ENCODE data around the gene NRG2. TPM values are rescaled to one million over a fixed set of nuclear protein-coding genes. Genes with fewer than 3 reads are reported as not detected.
A peak's percentile ranks its signal among the peaks of the same experiment; 100 is the strongest.

Gene NRG2
- total and polyA plus RNA-seq, 8 donors = 0.68 to 10.6 (median 7.5) TPM

- H3K9me3 ChIP-seq = no peaks in the 10 kb centered on the region
- DNase-seq (peak in 2 of 4 donors; percentile 36 to 44), ATAC-seq (peak; percentile 85)
- no peak overlapping the region for H3K27ac ChIP-seq
- no peaks in the 10 kb centered on the region for H3K4me1 ChIP-seq
- TF ChIP-seq, protein P1, sequence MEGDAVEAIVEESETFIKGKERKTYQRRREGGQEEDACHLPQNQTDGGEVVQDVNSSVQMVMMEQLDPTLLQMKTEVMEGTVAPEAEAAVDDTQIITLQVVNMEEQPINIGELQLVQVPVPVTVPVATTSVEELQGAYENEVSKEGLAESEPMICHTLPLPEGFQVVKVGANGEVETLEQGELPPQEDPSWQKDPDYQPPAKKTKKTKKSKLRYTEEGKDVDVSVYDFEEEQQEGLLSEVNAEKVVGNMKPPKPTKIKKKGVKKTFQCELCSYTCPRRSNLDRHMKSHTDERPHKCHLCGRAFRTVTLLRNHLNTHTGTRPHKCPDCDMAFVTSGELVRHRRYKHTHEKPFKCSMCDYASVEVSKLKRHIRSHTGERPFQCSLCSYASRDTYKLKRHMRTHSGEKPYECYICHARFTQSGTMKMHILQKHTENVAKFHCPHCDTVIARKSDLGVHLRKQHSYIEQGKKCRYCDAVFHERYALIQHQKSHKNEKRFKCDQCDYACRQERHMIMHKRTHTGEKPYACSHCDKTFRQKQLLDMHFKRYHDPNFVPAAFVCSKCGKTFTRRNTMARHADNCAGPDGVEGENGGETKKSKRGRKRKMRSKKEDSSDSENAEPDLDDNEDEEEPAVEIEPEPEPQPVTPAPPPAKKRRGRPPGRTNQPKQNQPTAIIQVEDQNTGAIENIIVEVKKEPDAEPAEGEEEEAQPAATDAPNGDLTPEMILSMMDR (IDR thresholded peaks at IDR 0.05) = no peak
- no peak overlapping the region for H3K4me3 ChIP-seq
- intact Hi-C loops (cut with DNase I) = no loop called here
- H3K27me3 ChIP-seq = peaks cover 4 to 27% of the 10 kb centered on the region in 2 donors
- no peaks in the 10 kb centered on the region for H3K36me3 ChIP-seq
These were observed 42.8 kb downstream of the NRG2 start for GRCh38 chr5:140000332-140000731.

DNA sequence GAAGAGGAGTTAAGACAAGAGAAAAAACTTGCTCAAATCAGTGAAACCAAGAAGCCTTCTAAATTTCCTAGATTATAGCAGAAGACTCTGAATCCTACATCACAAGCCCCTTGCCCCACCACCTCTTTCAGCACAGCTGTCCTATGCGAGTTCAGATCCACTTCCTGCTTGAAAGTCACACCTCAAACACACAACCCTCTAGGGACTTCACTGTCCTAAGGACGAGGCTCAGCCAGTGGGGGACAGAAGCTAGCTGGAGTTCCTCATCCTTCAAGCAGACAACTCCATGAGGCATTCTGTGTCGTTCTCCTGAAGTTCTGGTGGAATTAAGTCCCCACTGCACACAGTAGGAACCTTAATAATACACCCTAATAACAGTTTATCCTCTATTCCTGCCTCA lies 44.3 kb downstream of the NRG2 start:
- Histone ChIP-seq H3K4me1 (no peaks in the 10 kb centered on the region), H3K27ac (no peak overlapping the region), H3K9me3 (no peaks in the 10 kb centered on the region), H3K27me3 (peaks cover 4 to 29% of the 10 kb centered on the region in 2 donors), H3K4me3 (no peak overlapping the region), H3K36me3 (no peaks in the 10 kb centered on the region)
- DNase-seq = no peak
- intact Hi-C loops (cut with DNase I) = no loop called here
- ATAC-seq = no peak
- TF ChIP-seq, protein P1 (IDR thresholded peaks at IDR 0.05) = no peak

- no peaks in the 10 kb centered on the region for H3K9me3 ChIP-seq
- peaks cover 1 to 33% of the 10 kb centered on the region in 2 donors for H3K27me3 ChIP-seq
- no peaks in the 10 kb centered on the region for H3K36me3 ChIP-seq
- no peaks in the 10 kb centered on the region for H3K4me1 ChIP-seq
- H3K27ac ChIP-seq = no peak overlapping the region
- TF ChIP-seq, protein P1 (IDR thresholded peaks at IDR 0.05) = no peak
- DNase-seq = no peak
- no peak for ATAC-seq
- intact Hi-C loops (cut with DNase I) = no loop called here
- H3K4me3 ChIP-seq = no peak overlapping the region
These were observed 45.8 kb downstream of the NRG2 start for GRCh38 chr5:139997276-139997675.

GRCh38 chr5:139995929-139996328 lies 47.2 kb downstream of the NRG2 start:
- no peak overlapping the region for H3K4me3 ChIP-seq
- H3K27me3 ChIP-seq = peaks cover 0 to 26% of the 10 kb centered on the region in 2 donors
- intact Hi-C loops (cut with DNase I) = no loop called here
- no peaks in the 10 kb centered on the region for H3K4me1 ChIP-seq
- no peak overlapping the region for H3K27ac ChIP-seq
- H3K36me3 ChIP-seq = no peaks in the 10 kb centered on the region
- ATAC-seq = no peak
- DNase-seq = no peak
- TF ChIP-seq, protein P1 (IDR thresholded peaks at IDR 0.05) = no peak
- no peaks in the 10 kb centered on the region for H3K9me3 ChIP-seq

DNA sequence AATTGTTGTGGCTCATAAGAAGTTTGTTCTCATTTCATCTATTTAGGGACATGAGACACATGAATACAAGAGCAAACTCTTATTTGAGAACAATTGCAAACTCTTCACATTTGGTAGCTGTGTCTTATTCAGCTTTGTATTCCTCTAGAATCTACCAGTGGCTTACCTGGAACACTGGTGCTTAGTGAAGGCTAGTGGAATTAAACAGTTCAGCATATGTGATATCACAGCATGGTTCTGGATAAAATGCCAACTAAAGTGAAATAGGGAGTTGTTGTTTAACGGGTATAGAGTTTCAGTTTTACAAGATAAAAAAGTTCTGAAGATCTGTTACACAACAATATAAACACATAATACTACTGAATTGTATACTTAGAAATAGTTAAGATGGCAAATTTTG lies 48.9 kb downstream of the NRG2 start:
- intact Hi-C loops (cut with DNase I) = no loop called here
- ATAC-seq = no peak

More for the DNA sequence above, 48.9 kb downstream of the NRG2 start:
- no peaks in the 10 kb centered on the region for H3K9me3 ChIP-seq
- no peaks in the 10 kb centered on the region for H3K4me1 ChIP-seq
- peaks cover 0 to 14% of the 10 kb centered on the region in 2 donors for H3K27me3 ChIP-seq
- no peak overlapping the region for H3K27ac ChIP-seq
- TF ChIP-seq, protein P1 (IDR thresholded peaks at IDR 0.05) = no peak
- DNase-seq = no peak
- no peaks in the 10 kb centered on the region for H3K36me3 ChIP-seq
- H3K4me3 ChIP-seq = no peak overlapping the region
